Activated CD4-positive, alpha-beta T cell treated with anti-CD3 and anti-CD28 coated beads for 48 hours (primary cell): Measurements from ENCODE around the gene RNF186.
"Not testable (repeated sequence)": the region's sequence is repeated elsewhere in the genome, so short reads cannot be mapped to it uniquely, and the experiment has no call there.

Experiments used
- DNase-seq: peaks from one replicate; pipeline ENCODE4 v3.0.0-alpha.2; 2020

RNF186 gene

DNA sequence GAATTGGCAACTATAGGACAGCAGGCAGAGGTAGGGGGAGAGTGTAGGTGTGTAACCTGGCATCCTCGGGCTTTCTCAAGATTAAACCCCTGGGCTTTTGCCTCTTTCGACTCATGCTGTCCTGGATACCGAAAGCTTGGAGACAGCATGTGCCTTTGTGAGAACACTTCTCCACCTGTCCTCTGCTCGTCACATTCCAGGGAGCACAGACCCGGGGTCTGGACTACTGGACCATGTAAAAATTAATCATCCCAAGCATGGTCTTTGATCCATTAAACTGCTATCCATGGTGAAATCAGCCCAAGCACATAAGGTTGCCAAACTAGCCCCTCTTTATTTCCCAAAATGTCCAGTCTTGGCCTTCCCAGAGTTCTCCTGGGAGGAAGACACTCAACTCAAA is 9.0 kb upstream of the RNF186 start:
- no peak for DNase-seq

- DNase-seq, result no peak
Measured at GRCh38 chr1:19819701-19820100, 4.6 kb upstream of the RNF186 start.

- no peak for DNase-seq
Measured at GRCh38 chr1:19818324-19818723, 3.2 kb upstream of the RNF186 start.

- DNase-seq, result no peak
Measured at GRCh38 chr1:19817160-19817559, 2.1 kb upstream of the RNF186 start.

DNA sequence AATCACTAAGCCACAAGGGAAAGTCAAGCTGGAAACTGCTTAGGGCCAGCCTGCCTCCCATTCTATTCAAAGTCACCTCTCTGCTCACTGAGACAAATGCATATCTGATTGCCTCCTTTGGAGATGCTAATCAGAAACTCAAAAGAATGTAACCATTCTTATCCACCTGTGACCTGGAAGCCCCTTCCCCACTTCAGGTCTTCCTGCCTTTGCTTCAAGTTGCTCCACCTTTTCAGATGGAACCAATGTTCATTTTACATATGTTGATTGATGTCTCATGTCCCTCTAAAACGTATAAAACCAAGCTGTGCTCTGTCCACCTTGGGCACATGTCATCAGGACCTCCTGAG is 1.6 kb upstream of the RNF186 start:
- not testable (repeated sequence) for DNase-seq

DNA sequence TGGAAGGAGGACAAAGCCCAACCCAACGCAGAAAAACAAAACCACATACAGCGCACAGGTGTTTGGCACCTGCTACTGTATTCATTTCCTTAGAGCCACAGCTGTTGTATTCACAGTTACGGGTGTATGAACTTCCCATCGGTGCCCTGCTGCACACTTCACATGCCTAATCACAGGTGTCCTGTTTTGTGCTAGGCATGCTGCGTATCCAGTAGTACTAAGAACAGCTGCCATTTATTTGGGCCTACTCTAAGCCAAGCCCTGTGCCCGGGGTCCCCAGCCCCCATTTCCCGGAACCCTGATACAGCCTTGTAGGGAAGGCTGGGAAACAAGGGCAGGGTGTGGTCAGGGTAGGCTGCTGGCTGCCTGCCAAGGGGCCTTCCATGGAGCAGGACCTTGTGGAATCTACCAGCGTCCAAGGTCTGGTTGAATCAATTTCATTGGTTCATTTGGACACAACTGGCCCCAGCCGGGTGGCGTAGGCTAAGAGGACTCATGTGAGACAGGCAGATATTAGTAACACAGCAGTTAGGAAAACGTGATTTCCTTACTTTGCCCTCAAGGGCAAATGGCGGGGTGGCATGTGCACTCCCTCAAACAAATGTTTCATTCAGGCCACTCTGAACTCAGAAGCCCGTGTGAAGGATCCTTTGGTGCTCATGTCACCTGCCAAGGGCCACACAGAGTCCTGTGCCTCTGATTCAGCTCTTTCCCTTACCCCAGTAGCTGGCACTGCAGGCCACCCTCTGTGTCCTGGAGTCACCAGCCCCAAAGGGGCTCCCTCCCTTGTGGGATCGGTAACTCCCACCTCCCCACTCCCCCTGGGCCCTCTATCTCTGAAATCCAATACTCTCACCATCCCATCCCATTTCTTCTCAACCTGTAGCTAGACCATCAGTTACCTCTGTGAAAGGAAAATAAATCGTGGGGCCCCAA is 986 bp upstream of the RNF186 start:
- DNase-seq, result no peak

GRCh38 chr1:19814244-19814661 is 830 bp downstream of the RNF186 start:
- DNase-seq, result no peak

DNA sequence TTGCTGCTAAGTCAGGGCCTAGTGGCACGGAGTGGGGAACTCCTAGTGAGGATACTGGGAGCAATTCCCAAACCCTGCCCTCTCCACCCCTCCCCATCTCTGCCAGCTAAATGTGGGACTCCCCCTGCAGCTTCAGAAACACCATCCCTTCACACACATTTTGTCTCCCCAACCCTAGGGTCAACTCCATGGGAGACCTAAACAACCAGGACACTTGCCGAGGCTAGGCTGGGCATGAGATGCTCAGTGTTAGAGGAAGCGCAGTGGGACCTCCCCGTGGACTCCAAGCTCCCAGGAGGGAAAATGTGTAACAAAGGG is 1.5 kb downstream of the RNF186 start:
- DNase-seq, result no peak

DNA sequence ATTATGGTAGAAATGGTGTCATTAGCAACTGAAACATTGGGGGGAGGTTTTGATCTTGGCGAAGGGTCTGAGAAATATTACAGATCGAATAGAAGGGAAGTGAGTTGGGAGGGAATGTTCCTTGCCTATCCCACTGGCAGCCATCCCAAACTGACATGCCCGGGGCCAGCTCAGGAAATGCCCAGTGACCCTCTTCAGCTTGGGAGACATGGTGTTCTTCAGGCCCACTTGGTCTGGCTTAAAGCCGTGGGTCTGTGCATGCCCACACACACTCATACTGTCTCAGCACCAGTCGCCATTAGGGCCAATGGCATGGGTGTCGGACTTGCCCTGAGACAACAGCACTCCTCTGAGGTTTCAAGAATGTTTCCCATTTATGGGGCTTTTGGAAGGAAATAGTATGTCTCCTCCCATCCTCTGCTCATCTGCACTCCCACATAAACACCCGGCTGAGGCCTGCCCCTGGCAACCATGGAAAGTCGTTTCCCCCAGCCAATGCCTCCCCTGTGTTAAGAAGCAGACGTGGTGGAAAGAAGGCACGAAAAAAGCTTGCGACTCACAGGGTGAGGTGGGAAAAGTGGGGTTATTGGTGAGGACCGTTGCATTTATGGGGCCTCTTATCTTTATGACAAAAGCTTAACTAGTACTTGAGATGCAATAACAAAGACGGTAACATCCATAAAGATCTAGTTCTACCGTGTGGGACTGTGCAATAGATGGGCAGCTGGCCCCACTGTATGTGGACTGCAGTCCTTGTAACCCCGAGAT is 2.0 kb downstream of the RNF186 start:
- no peak for DNase-seq

GRCh38 chr1:19811206-19811851 is 3.8 kb downstream of the RNF186 start:
- DNase-seq, result peak; percentile 73

DNA sequence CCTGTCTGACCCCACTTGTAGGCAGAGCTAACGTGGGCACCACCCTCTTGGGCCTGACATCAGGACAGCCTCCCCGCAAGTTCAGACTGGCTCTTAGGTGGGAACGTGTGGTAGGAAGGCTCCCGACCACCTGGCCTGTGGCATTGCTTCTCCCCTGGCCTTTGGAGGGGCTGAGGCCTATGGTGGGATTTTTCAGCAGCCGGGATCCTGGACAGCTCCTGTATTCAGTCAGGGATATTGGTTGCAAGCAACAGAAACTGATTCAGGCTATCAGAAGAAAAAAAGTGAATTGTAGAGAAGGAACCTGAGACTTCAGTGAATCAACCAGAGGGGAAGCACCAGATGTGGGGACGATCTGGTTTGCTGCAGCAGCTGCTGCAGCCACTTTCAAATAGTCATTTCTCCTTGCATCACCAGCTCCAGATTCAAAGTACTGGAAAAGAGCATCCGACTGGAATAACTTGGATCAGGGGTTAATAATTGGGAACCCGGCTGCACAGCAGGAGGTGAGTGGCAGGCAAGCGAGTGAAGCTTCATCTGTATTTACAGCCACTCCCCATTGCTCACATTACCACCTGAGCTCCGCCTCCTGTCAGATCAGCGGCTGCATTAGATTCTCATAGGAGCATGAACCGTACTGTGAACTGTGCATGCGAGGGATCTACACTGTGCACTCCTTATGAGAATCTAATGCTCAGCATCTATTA is 5.9 kb downstream of the RNF186 start:
- DNase-seq, result no peak

DNA sequence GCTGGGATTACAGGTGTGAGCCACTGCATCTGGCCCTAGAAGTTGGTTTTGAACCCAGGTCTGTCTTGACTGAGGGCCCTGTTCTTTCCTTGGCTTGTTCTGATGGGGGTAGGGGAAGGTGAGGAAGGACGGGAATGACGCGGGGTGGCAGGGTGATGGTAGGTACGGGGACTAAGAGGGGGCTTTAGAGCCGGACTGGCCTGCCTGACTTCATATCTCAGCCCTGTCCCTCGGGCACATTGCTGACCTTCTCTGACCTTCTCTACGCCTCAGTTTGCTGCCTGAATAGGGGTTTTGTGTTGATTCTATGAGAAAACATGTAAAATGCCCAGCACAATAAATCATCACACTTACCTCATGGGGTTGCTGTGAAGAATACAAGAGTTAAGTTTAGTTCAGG is 6.7 kb downstream of the RNF186 start:
- no peak for DNase-seq

DNA sequence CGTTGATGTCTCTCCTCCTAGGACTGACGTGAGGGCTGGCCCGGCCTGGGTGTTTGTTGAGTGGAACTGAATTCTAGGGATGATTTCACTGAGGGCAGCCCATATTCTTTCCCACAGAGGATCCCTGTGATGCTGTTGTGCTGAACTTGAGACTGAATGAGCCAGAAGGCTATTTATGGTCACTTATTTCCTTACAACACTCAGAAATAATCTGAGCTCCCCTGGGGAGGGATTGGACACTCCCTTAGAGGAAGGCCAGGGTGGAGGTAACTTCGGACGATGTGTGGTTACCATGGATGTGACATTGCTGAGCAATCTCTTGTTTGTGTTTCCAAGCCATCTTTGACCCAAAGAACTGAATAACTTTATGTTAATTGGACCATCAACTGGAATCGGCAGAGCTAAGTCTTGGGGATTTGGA is 10.2 kb downstream of the RNF186 start:
- no peak for DNase-seq

GRCh38 chr1:19802269-19802668 is 12.8 kb downstream of the RNF186 start:
- no peak for DNase-seq

DNA sequence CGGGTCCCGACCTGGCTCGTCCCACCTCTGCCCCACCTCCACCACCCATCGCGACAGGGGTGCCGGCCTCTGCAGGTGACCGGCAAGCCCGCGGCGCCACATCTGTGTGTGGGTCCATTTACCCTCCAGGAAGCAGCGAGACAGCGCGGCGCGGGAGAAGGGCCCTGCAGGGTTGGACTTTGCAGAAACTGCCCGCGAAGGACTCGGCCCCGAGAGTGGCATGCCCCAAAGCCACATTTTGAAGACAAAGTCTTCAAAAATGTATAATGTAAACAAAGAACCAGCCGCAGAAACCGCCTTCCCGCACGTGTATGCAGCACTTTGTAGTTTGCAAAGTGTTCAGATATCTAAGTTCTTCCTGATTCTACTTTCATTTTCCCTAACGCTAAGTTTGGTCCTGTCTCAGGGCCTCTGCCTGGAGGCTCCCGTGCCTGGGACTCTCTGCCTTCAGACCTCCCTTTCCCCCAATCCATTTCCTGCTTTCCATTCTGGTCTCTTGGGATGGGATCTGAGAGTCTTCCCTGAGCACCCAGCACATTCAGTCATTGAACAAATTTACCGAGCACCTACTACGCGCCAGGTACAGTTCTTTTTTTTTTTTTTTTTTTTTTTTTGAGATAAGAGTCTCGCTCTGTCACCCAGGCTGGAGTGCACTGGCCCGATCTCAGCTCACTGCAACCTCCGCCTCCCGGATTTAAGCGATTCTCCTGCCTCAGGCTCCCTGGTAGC is 14.8 kb downstream of the RNF186 start:
- peak; percentile 63 for DNase-seq

DNA sequence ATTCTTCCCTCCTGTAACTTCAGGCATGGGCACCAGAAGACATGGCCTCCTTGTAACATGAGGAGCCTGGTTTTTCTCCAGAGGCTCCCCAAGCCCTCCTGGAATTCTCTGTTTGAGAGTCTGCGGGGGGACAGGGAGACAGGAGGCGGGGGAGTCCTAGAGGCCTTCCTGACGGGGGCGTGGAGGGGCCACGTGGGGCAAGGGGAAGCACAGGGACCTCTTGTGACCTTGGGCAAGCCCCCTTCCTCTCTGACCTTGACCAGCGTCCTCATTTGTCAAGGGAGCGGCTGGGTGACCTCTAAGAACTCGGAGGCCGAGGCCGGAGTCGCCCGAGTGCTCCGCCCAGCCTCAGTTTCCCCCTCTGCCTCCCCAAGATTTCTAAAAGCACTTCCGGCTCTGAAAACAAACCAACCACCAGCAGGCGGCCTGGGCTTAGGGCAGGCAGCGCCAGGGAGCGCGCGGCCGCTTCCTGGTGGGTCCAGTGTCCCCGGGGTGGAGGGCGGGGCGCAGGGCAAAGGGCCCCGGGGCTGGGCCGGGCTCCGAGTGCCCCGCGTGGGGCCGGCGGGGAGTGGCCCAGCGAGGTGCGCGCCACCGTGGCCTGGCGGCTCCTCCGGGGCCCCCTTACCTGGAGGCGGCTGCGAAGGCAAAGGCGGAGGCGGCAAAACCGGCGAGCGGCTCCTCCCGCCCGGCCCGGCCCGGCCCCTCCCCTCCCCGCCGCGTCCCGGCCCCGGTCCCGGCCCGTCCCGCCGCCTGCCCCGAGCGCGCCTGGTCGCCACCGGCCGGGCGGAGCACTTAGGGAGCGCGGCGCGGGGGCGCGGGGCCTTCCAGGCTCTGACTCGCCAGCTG is 15.6 kb downstream of the RNF186 start, which contains the start of gene TMCO4:
Gene TMCO4 (minus strand): TSS at position 687 of the 846 bp plus-strand sequence. CDS start 19,158 bp downstream, outside the sequence.
- peak; percentile 69 for DNase-seq

DNA sequence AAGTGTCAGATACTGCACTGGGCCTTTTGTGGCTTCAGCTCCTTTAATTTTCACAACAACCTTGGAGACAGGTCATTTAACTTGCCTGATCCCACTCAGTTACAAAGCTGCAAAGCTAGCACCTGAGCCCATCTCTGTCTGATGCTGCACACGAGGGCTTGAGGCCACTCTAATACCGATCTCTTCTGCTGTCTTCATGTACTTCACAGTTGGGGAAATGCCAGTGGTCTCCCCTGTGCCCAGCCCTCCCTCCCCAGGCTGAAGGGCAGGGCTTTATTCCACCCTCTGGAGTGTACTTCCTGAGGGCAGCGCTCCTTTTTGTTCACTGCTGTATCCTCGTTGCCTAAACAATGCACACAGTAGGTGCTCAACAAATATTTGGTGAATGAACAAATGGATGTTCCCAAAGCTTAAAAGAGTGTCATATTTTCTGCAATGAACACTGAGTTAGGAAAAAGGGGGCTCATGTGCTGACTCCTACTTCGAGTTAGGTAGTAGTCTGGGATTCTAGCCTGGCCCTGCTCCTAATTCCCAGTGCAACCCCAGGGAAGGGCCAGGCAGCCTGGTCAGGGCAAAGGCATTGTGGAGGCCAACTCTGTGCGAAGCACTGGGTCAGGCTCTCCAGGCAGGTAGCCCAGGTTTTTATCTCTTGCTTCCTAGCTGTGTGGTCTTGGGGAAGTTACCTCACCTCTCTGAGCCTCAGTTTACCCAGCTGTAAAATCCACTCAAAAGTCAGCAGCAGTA is 16.4 kb downstream of the RNF186 start:
- no peak for DNase-seq

GRCh38 chr1:19797827-19798226 is 17.3 kb downstream of the RNF186 start:
- DNase-seq, result no peak

GRCh38 chr1:19794583-19794982 is 20.5 kb downstream of the RNF186 start:
- DNase-seq, result no peak

DNA sequence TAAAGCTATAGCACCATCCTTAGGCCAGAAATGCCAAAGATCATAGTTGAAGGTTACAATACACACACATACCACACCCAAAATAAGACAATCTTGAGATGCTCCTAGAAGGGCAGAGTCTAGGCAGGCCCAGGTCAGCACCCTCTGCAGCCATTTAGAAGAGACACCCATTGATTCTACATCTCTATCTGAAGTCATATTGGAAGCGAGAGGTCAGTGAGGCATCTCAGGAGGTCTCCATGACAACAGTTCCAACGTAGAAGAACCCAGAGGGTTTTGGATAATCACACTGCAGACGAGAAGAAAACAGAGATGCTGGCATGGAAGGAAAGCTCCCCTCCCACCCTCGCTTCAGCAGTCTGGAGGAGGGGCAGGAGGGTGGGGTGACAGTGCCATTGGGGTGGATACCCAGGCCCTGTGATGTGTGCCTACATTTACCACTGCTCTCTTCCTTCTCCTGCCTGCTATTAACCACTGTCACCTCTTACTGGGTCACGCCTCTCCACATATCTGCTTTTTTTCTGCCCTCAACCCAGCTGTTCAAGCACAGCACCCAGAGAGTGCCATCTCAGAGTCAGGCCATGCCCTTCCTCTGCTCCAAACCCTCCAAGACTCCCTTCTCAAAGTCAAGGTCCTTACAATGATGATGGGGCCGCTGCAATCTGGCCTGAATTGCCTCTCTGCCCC is 21.6 kb downstream of the RNF186 start:
- DNase-seq, result no peak
